ENCODE measurements around the gene PIM3.

DNA sequence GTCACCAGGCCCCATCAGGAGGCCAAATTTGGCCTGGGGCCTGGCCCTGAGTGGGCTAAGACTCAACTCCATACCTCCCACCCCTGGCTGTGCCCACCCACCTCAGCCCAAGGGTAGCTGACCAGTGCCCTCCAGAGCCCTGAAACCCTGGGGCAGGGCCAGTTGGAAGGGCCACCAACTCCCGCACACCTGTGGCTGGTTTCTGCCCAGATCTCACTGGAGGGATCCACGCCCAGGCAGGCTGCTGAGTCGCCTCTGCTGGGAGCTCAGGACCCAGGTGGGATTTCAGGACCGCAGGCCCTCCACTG is 8.9 kb upstream of the PIM3 start:
- TF ChIP-seq HDAC6 (IDR thresholded peaks at IDR 0.05; ENCODE audit: unreplicated experiment) (no peak), SMC3 (IDR thresholded peaks at IDR 0.05; ENCODE audit: borderline replicate concordance, low read length) (no peak), USF2 (IDR thresholded peaks at IDR 0.05; ENCODE audit: borderline replicate concordance, low read depth, low read length) (no peak), POLR2A (IDR thresholded peaks at IDR 0.05; ENCODE audit: low read depth, low read length) (no peak), ESRRA (IDR thresholded peaks at IDR 0.05; ENCODE audit: low read length) (no peak), CREB1 (IDR thresholded peaks at IDR 0.05; ENCODE audit: low read depth) (no peak), CHD2 (IDR thresholded peaks at IDR 0.05; ENCODE audit: borderline replicate concordance, low read depth, low read length) (no peak), RBBP5 (conservative IDR thresholded peaks at IDR 0.05) (no peak)
- TF ChIP-seq, protein P1, sequence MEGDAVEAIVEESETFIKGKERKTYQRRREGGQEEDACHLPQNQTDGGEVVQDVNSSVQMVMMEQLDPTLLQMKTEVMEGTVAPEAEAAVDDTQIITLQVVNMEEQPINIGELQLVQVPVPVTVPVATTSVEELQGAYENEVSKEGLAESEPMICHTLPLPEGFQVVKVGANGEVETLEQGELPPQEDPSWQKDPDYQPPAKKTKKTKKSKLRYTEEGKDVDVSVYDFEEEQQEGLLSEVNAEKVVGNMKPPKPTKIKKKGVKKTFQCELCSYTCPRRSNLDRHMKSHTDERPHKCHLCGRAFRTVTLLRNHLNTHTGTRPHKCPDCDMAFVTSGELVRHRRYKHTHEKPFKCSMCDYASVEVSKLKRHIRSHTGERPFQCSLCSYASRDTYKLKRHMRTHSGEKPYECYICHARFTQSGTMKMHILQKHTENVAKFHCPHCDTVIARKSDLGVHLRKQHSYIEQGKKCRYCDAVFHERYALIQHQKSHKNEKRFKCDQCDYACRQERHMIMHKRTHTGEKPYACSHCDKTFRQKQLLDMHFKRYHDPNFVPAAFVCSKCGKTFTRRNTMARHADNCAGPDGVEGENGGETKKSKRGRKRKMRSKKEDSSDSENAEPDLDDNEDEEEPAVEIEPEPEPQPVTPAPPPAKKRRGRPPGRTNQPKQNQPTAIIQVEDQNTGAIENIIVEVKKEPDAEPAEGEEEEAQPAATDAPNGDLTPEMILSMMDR (IDR thresholded peaks at IDR 0.05 in 2 of 3, conservative IDR thresholded peaks at IDR 0.05 in 1 of 3; ENCODE audit: control insufficient read depth in 2 of 3, extremely low read depth in 1 of 3, insufficient read depth in 1 of 3, low read depth in 3 of 3, low read length in 3 of 3) = no peak
- TF ChIP-seq, protein P2, sequence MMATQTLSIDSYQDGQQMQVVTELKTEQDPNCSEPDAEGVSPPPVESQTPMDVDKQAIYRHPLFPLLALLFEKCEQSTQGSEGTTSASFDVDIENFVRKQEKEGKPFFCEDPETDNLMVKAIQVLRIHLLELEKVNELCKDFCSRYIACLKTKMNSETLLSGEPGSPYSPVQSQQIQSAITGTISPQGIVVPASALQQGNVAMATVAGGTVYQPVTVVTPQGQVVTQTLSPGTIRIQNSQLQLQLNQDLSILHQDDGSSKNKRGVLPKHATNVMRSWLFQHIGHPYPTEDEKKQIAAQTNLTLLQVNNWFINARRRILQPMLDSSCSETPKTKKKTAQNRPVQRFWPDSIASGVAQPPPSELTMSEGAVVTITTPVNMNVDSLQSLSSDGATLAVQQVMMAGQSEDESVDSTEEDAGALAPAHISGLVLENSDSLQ (IDR thresholded peaks at IDR 0.05) = no peak
